HG02571 (cell line): ENCODE measurements around the gene RICTOR.

Experiments used
- ATAC-seq: cut with Tn5 transposase; IDR thresholded peaks from one replicate; pipeline ENCODE4 v1.9.1; 2021; ENCODE audit warnings: mild to moderate bottlenecking, moderate library complexity; ENCODE audit not compliant: unreplicated experiment

The RICTOR gene

GRCh38 chr5:38891563-38891962 lies 182.6 kb downstream of the RICTOR start:
- no peak for ATAC-seq

DNA sequence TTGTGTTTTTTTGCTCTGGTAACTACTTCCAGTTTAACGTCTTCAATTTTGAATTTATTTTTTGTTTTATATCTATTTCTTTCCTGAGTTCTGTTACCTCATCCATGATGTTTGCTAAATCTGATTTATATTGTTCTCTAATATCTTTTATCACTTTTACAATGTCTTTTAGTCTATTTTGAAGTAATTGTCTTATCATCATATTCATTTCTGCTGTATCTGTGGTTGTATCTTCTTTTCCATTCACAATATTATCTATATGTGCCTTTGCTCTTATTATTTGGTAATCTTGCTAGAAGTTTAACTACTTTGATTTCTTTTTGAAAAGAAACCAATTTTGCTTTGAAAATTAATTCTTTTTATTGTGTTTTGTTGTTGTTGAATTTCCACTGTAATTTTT lies 184.8 kb downstream of the RICTOR start:
- no peak for ATAC-seq

DNA sequence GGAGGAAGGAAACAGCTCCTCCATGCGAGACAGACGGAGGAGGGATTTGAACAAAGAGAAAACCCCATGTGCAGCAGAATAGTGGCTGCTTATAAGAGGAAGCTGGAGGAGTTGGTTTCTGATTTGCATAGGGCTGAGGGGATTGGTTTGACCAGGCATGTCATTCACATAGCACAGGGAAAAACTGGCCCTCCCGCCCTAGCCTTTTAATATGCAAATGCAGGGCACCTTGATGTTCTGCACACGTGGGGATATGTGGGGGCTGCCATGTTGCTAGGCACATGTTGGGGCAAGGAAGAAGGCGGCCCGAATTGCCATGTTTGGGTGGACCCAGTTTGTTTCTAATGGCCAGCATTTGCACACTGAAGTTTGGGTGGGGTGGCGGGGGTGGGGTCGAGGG lies 186.2 kb downstream of the RICTOR start:
- ATAC-seq: no peak
